ENCODE measurements around the gene SPRYD3. TPM values are rescaled to one million over a fixed set of nuclear protein-coding genes. Genes with fewer than 3 reads are reported as not detected.

Gene SPRYD3, protein sequence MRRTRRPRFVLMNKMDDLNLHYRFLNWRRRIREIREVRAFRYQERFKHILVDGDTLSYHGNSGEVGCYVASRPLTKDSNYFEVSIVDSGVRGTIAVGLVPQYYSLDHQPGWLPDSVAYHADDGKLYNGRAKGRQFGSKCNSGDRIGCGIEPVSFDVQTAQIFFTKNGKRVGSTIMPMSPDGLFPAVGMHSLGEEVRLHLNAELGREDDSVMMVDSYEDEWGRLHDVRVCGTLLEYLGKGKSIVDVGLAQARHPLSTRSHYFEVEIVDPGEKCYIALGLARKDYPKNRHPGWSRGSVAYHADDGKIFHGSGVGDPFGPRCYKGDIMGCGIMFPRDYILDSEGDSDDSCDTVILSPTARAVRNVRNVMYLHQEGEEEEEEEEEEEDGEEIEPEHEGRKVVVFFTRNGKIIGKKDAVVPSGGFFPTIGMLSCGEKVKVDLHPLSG
- 10 to 100 TPM; 40.9 to 63.0 (median 47.4) TPM for total RNA-seq
- polyA plus RNA-seq, result 10 to 100 TPM; 20.5 to 63.9 TPM
- long read RNA-seq, donor 1, transcript SPRYD3-201 (11 exons, 2,932 nt), result major isoform, 63 of 83 reads
- long read RNA-seq, donor 1, partial matches to known transcripts, result 4 of 83 reads
- long read RNA-seq, donor 1, other reads (novel, unspliced or antisense), result 16 of 83 reads
- long read RNA-seq, donor 2, transcript SPRYD3-201 (11 exons, 2,932 nt), result major isoform, 73 of 90 reads
- long read RNA-seq, donor 2, partial matches to known transcripts, result 5 of 90 reads
- long read RNA-seq, donor 2, other reads (novel, unspliced or antisense), result 12 of 90 reads
- long read RNA-seq, donor 3, transcript SPRYD3-201 (11 exons, 2,932 nt), result major isoform, 131 of 161 reads
- long read RNA-seq, donor 3, partial matches to known transcripts, result 15 of 161 reads
- long read RNA-seq, donor 3, other reads (novel, unspliced or antisense), result 15 of 161 reads

DNA sequence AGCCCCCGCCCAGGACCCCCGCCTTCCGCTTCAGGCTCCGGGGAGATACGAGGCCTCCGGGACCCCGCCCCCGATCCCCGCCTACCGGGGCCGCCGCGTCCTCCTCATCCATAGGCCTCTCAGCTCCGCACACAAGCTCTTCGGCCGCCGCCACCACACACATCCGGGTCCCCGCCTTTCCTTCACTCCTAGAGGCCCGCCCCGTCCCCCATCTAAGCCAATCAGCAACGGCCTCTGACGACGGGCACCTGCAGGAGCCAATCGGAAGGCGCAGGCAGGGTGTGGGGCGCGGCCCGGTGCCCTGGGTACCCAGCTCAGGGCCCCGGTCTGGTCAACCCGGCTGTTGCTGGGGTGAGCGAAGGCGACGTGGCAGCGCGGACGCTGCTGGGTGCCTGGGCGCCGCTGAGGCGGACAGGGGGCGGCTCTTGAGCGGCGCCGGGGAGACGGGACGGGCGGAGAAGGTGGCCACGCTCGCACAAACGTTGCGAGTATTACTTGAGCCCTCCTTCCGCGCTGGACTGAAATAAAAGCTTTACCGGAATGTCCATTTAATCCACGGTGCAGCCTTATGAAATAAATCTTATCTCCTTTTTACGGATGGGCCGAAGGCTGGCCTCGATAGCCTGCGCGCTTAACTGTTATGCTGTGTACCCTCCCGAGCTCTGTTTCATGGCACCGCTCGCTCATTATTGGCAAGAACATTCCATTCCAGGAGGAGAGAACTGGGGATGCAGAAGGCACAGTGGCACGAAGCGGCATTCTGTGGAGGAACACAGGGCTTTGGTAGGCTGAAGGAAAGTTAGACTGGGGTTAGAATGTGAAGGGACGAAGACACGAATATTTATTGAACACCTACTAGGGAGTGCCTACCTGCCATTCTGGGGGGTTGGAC lies at the start of gene SPRYD3:
TSS of gene SPRYD3 (minus strand) at position 165 of the 892 bp plus-strand sequence. CDS start at position 108, 57 bp downstream.
- WGBS, 2 donors, result 1% methylated on average over 63 to 67 of the region's 67 CpGs
- Histone ChIP-seq H3K27me3 (no peaks in the 10 kb centered on the region), H3K36me3 (peaks cover 0 to 33% (median 23%) of the 10 kb centered on the region in 9 donors), H3K27ac (peak within 1 kb of the TSS; percentile 86 to 98 (median 96)), H3K9me3 (peaks cover 0 to 2% (median 0%) of the 10 kb centered on the region in 11 donors), H3K4me1 (peaks cover 3 to 39% (median 24%) of the 10 kb centered on the region in 9 donors), H3K4me3 (peak within 1 kb of the TSS; percentile 55 to 95 (median 80))
- TF ChIP-seq, protein P1, sequence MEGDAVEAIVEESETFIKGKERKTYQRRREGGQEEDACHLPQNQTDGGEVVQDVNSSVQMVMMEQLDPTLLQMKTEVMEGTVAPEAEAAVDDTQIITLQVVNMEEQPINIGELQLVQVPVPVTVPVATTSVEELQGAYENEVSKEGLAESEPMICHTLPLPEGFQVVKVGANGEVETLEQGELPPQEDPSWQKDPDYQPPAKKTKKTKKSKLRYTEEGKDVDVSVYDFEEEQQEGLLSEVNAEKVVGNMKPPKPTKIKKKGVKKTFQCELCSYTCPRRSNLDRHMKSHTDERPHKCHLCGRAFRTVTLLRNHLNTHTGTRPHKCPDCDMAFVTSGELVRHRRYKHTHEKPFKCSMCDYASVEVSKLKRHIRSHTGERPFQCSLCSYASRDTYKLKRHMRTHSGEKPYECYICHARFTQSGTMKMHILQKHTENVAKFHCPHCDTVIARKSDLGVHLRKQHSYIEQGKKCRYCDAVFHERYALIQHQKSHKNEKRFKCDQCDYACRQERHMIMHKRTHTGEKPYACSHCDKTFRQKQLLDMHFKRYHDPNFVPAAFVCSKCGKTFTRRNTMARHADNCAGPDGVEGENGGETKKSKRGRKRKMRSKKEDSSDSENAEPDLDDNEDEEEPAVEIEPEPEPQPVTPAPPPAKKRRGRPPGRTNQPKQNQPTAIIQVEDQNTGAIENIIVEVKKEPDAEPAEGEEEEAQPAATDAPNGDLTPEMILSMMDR (IDR thresholded peaks at IDR 0.05), result no peak
- intact Hi-C loops (cut with DNase I), result loop anchor here in 3 of 10 donors (2.0 to 10.0 kb wide), 3 partner anchors 17 to 215 kb away; partner anchors contain the start of genes IGFBP6 (in 3 of the 3), MYG1 (in 1 of the 3) and PFDN5 (in 1 of the 3)
- ATAC-seq, result peak; percentile 98 to 100 (median 99)
- DNase-seq, result peak; percentile 96 to 97

DNA sequence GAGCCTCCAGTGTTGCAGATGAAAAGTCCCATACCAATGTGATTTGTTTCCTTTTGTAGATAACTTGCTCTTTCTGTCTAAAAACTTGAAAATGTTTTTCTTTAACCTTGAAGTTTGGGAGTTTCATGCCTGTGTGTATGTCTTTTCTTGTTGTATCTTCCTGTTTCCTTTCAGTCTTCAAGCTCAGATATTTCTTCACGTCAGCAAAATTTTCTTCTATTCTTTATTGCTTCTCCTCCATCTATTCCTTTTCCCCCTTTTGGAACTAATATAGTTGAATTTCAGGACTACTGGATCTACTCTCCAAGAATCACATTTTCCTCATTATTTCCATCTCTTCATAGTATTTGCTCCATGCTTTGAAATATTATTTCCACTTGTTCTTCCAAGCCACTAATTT lies 48.0 kb upstream of the SPRYD3 start:
- TF ChIP-seq, protein P1 (IDR thresholded peaks at IDR 0.05), result no peak
- peaks cover 0 to 6% (median 0%) of the 10 kb centered on the region in 9 donors for H3K4me1 ChIP-seq
- WGBS, 2 donors, result 82 to 89% methylated on average over 1 of the region's 1 CpG
- ATAC-seq (no peak), DNase-seq (no peak)
- intact Hi-C loops (cut with DNase I), result no loop called here
- no peak overlapping the region for H3K4me3 ChIP-seq
- no peaks in the 10 kb centered on the region for H3K27me3 ChIP-seq
- H3K9me3 ChIP-seq, result no peaks in the 10 kb centered on the region
- H3K36me3 ChIP-seq, result no peaks in the 10 kb centered on the region
- H3K27ac ChIP-seq, result no peak overlapping the region

DNA sequence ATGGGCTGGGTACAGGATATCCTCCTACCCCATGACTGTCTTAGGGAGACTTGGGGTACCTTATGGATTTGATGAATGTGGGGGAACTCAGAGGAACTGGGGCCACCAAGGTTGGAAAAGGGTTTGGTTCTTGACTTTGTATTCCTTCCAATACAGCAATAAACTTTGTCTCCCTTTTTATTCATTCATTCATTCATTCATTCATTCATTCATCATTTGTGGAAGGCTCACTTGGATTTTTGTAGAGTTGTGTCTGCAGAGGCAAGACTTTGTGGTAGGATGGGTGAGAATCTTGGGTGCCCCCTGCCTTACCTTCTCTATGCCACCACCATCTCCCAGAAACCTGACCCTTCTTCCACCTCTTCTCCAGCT lies 45.1 kb upstream of the SPRYD3 start:
- ATAC-seq, result no peak
- H3K4me3 ChIP-seq, result no peak overlapping the region
- no peaks in the 10 kb centered on the region for H3K4me1 ChIP-seq
- intact Hi-C loops (cut with DNase I), result no loop called here
- no peak overlapping the region for H3K27ac ChIP-seq
- H3K27me3 ChIP-seq, result no peaks in the 10 kb centered on the region
- TF ChIP-seq, protein P1 (IDR thresholded peaks at IDR 0.05), result no peak
- H3K36me3 ChIP-seq, result no peaks in the 10 kb centered on the region
- no peak for DNase-seq
- H3K9me3 ChIP-seq, result no peaks in the 10 kb centered on the region
